ENCODE data around the gene CLCA2.
"Not testable (repeated sequence)": the region's sequence is repeated elsewhere in the genome, so short reads cannot be mapped to it uniquely, and the experiment has no call there.

The CLCA2 gene

DNA sequence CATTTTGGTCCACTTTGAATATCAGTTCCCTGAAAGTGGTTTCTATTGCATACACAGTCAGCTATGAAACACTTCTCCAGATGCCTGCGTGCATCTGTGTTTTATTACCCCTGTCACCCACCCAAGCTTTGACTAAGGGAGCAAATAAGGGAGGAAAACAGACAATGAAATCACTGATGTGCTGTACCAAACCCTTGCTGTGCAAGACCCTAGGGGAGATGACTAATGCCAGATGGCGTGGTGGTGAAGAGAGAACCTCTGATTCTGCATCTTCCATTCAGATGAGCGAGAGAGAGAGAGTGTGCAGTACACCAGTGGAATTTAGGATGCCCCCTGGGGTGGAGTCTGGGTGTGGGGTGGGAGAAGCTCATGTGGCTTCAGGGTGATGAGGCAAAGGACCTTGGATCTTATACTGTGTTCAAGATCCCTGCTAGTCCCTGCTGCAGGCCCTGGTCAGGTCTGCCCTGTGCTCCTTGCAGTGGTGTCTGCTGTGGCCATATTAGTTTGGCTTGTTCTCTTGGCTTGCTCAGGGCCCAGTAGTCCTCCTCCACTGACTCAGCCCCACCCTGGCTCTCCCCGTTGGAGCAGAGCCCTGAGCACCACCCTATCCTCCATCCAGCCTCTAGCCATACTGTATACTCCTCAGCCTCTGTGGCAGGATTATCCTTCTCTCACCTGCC lies 63.3 kb downstream of the CLCA2 start:
- Histone ChIP-seq H3K4me1 (ENCODE audit: control insufficient read depth, insufficient read depth, low read length) (peaks cover 5% of the 10 kb centered on the region), H3K4me3 (ENCODE audit: low read length) (no peak overlapping the region), H3K27me3 (ENCODE audit: control insufficient read depth, insufficient read depth, low read length) (no peaks in the 10 kb centered on the region), H3K9ac (ENCODE audit: low read length) (no peak overlapping the region), H3K27ac (ENCODE audit: low read depth, low read length) (no peak overlapping the region), H3K36me3 (ENCODE audit: control insufficient read depth, insufficient read depth, low read length) (no peaks in the 10 kb centered on the region)

GRCh38 chr1:86487811-86488141 lies 63.8 kb downstream of the CLCA2 start:
- Histone ChIP-seq H3K4me1 (ENCODE audit: control insufficient read depth, insufficient read depth, low read length) (peaks cover 5% of the 10 kb centered on the region), H3K4me3 (ENCODE audit: low read length) (no peak overlapping the region), H3K9ac (ENCODE audit: low read length) (no peak overlapping the region), H3K27me3 (ENCODE audit: control insufficient read depth, insufficient read depth, low read length) (no peaks in the 10 kb centered on the region), H3K36me3 (ENCODE audit: control insufficient read depth, insufficient read depth, low read length) (no peaks in the 10 kb centered on the region), H3K27ac (ENCODE audit: low read depth, low read length) (no peak overlapping the region)

DNA sequence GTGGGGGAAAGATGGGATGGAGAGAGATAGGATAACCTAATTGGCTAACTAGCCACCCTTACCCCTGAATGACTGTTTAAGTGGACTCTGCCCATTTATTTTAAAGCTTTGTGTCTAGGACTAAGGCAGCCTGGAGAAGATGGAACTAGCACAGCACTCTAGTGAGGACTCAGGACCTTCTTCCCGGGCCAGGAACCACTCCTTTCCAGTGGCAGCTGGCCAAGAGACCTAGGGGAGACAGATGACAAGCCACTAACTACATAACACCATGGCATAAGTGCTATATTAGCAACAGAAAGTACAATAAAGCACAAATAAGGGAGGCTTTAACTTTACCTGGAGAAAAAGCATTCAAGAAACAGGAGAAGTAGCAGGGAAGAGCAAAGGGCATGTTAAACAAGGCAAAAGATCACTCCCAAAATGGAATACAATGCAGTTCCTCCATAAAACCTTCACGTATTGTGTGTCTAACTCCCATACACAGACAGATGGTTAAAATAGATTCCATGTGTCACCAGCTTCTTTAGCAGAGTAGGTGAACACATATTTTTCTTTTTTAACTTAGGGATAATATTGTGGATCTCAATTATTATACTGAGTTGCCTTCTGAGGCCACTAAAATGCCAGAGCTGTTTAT lies 65.4 kb downstream of the CLCA2 start:
- Histone ChIP-seq H3K4me3 (ENCODE audit: low read length) (no peak overlapping the region), H3K4me1 (ENCODE audit: control insufficient read depth, insufficient read depth, low read length) (peaks cover 5% of the 10 kb centered on the region), H3K27ac (ENCODE audit: low read depth, low read length) (no peak overlapping the region), H3K27me3 (ENCODE audit: control insufficient read depth, insufficient read depth, low read length) (no peaks in the 10 kb centered on the region), H3K36me3 (ENCODE audit: control insufficient read depth, insufficient read depth, low read length) (no peaks in the 10 kb centered on the region), H3K9ac (ENCODE audit: low read length) (no peak overlapping the region)

DNA sequence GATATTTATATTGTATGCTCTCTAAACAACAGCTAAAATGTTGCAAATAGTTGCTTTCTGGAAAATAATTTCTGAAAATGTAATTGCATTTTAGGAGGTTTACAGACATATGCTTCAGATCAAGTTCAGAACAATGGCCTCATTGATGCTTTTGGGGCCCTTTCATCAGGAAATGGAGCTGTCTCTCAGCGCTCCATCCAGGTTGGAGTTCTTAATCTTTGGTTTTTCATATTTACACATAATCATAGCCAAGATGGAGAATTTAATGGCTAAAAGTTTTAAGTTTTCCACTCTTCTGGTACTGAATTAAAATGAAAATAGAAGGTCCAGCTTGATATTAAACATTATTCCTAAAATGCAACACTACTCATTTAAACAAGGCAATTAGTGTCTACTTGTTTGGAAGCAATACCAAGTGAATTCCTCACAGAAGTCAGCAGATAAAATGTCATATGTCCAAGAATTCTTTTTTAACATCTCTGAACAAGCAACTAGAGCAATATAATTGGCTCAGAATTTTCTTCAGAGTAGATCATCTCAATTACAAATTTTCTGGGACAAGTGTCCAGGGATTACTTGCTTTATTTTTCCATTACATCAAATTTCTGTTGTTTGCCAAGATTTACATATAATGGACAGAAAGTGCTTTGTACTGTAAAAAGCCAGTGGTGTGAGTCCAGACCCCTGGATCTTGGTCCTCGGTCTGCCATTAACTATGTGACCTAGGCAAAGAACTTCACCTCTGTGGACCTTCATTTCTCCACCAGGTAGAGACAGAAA lies 67.4 kb downstream of the CLCA2 start:
- Histone ChIP-seq H3K4me1 (ENCODE audit: control insufficient read depth, insufficient read depth, low read length) (peaks cover 5% of the 10 kb centered on the region), H3K27ac (ENCODE audit: low read depth, low read length) (no peak overlapping the region), H3K36me3 (ENCODE audit: control insufficient read depth, insufficient read depth, low read length) (no peaks in the 10 kb centered on the region), H3K27me3 (ENCODE audit: control insufficient read depth, insufficient read depth, low read length) (no peaks in the 10 kb centered on the region), H3K4me3 (ENCODE audit: low read length) (no peak overlapping the region), H3K9ac (ENCODE audit: low read length) (no peak overlapping the region)

DNA sequence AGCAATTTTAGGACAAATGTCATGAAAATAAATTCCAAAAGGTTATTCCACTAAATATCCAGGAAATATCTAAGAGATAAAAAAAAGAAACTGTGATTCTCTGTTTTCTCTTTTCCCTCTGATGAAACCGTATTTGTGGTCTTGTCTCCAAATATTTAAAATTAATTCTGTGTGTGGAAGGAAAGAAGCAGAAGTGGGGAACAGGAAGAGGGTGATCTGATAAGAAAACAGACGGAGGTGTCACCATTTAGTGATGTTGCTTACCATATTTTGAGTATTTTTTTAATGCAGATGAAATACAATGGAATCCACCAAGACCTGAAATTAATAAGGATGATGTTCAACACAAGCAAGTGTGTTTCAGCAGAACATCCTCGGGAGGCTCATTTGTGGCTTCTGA lies 74.3 kb downstream of the CLCA2 start:
- Histone ChIP-seq H3K9ac (ENCODE audit: low read length) (no peak overlapping the region), H3K4me1 (ENCODE audit: control insufficient read depth, insufficient read depth, low read length) (peaks cover 7% of the 10 kb centered on the region), H3K36me3 (ENCODE audit: control insufficient read depth, insufficient read depth, low read length) (no peaks in the 10 kb centered on the region), H3K4me3 (ENCODE audit: low read length) (no peak overlapping the region), H3K27ac (ENCODE audit: low read depth, low read length) (no peak overlapping the region), H3K27me3 (ENCODE audit: control insufficient read depth, insufficient read depth, low read length) (no peaks in the 10 kb centered on the region)

GRCh38 chr1:86499987-86500593 lies 76.1 kb downstream of the CLCA2 start:
- no peaks in the 10 kb centered on the region for H3K36me3 ChIP-seq (ENCODE audit: control insufficient read depth, insufficient read depth, low read length)
- peaks cover 10% of the 10 kb centered on the region for H3K4me1 ChIP-seq (ENCODE audit: control insufficient read depth, insufficient read depth, low read length)
- peak overlapping the region; percentile 48 for H3K27ac ChIP-seq (ENCODE audit: low read depth, low read length)
- H3K9ac ChIP-seq (ENCODE audit: low read length) = no peak overlapping the region
- no peaks in the 10 kb centered on the region for H3K27me3 ChIP-seq (ENCODE audit: control insufficient read depth, insufficient read depth, low read length)
- H3K4me3 ChIP-seq (ENCODE audit: low read length) = no peak overlapping the region

- no peaks in the 10 kb centered on the region for H3K27me3 ChIP-seq (ENCODE audit: control insufficient read depth, insufficient read depth, low read length)
- H3K9ac ChIP-seq (ENCODE audit: low read length) = no peak overlapping the region
- no peak overlapping the region for H3K4me3 ChIP-seq (ENCODE audit: low read length)
- peak overlapping the region; percentile 48 for H3K27ac ChIP-seq (ENCODE audit: low read depth, low read length)
- H3K4me1 ChIP-seq (ENCODE audit: control insufficient read depth, insufficient read depth, low read length) = peaks cover 14% of the 10 kb centered on the region
- no peaks in the 10 kb centered on the region for H3K36me3 ChIP-seq (ENCODE audit: control insufficient read depth, insufficient read depth, low read length)
Observed at GRCh38 chr1:86500714-86501113, 76.7 kb downstream of the CLCA2 start.

DNA sequence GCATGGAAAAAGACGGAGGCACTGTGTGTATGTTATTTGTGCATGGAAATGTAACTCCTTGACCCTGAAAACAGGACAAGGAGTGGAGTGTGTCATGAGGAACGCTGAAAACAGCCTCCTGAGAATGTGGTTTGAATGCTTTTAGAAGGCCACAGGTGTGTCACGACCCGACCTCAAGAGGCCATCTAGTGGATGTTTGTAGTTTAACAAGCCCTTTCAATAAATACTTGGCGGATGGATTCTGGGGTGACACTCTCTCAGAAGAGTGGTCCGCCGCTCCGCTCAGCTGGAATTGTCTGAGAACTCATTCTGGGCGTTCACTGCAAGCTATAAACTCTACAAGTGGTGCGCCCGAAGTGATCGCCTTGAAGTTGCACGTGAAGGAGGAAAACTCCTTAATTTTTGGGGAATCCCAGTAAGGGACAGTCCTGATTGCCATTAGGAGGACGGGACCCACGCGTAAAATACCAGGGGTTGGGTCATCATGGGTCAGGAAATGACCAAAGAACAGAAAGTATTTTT lies 78.2 kb downstream of the CLCA2 start:
- H3K4me1 ChIP-seq (ENCODE audit: control insufficient read depth, insufficient read depth, low read length) = peaks cover 14% of the 10 kb centered on the region
- not testable (repeated sequence) for H3K9ac ChIP-seq (ENCODE audit: low read length); H3K27me3 ChIP-seq (ENCODE audit: control insufficient read depth, insufficient read depth, low read length); H3K36me3 ChIP-seq (ENCODE audit: control insufficient read depth, insufficient read depth, low read length)
- peak overlapping the region; percentile 2 for H3K4me3 ChIP-seq (ENCODE audit: low read length)
- peak overlapping the region; percentile 79 for H3K27ac ChIP-seq (ENCODE audit: low read depth, low read length)

GRCh38 chr1:86502721-86503405 lies 78.9 kb downstream of the CLCA2 start:
- Histone ChIP-seq H3K4me1 (ENCODE audit: control insufficient read depth, insufficient read depth, low read length) (peaks cover 14% of the 10 kb centered on the region), H3K27ac (ENCODE audit: low read depth, low read length) (peak overlapping the region; percentile 79), H3K9ac (ENCODE audit: low read length) (no peak overlapping the region)

GRCh38 chr1:86503406-86504136 lies 79.6 kb downstream of the CLCA2 start:
- Histone ChIP-seq H3K4me3 (ENCODE audit: low read length) (peak overlapping the region; percentile 49), H3K9ac (ENCODE audit: low read length) (no peak overlapping the region), H3K4me1 (ENCODE audit: control insufficient read depth, insufficient read depth, low read length) (peaks cover 14% of the 10 kb centered on the region), H3K36me3 (ENCODE audit: control insufficient read depth, insufficient read depth, low read length) (no peaks in the 10 kb centered on the region), H3K27me3 (ENCODE audit: control insufficient read depth, insufficient read depth, low read length) (no peaks in the 10 kb centered on the region), H3K27ac (ENCODE audit: low read depth, low read length) (peak overlapping the region; percentile 79)

More at GRCh38 chr1:86502721-86503405, 78.9 kb downstream of the CLCA2 start:
- Histone ChIP-seq H3K4me3 (ENCODE audit: low read length) (peak overlapping the region; percentile 10), H3K27me3 (ENCODE audit: control insufficient read depth, insufficient read depth, low read length) (no peaks in the 10 kb centered on the region), H3K36me3 (ENCODE audit: control insufficient read depth, insufficient read depth, low read length) (no peaks in the 10 kb centered on the region)

- no peak overlapping the region for H3K9ac ChIP-seq (ENCODE audit: low read length)
- peaks cover 14% of the 10 kb centered on the region for H3K4me1 ChIP-seq (ENCODE audit: control insufficient read depth, insufficient read depth, low read length)
Observed at GRCh38 chr1:86504137-86504479, 80.1 kb downstream of the CLCA2 start.

More at GRCh38 chr1:86504137-86504479, 80.1 kb downstream of the CLCA2 start:
- no peaks in the 10 kb centered on the region for H3K27me3 ChIP-seq (ENCODE audit: control insufficient read depth, insufficient read depth, low read length)
- peak overlapping the region; percentile 79 for H3K27ac ChIP-seq (ENCODE audit: low read depth, low read length)
- no peaks in the 10 kb centered on the region for H3K36me3 ChIP-seq (ENCODE audit: control insufficient read depth, insufficient read depth, low read length)
- peak overlapping the region; percentile 28 for H3K4me3 ChIP-seq (ENCODE audit: low read length)
